GM18520 (cell line): Measurements from ENCODE around the gene NFIA.
"Not testable (repeated sequence)": the region's sequence is repeated elsewhere in the genome, so short reads cannot be mapped to it uniquely, and the experiment has no call there.

Experiments
- ATAC-seq: cut with Tn5 transposase; IDR thresholded peaks from one replicate; pipeline ENCODE4 v1.9.1; 2021; ENCODE audit not compliant: unreplicated experiment

The NFIA gene

GRCh38 chr1:61124696-61125095, 42.3 kb downstream of the NFIA start:
- ATAC-seq, result no peak

- ATAC-seq, result no peak
Measured at GRCh38 chr1:61125263-61125662, 42.9 kb downstream of the NFIA start.

- ATAC-seq, result no peak
Measured at GRCh38 chr1:61125895-61126294, 43.5 kb downstream of the NFIA start.

GRCh38 chr1:61126843-61127242, 44.5 kb downstream of the NFIA start:
- not testable (repeated sequence) for ATAC-seq

- no peak for ATAC-seq
Measured at GRCh38 chr1:61130338-61131000, 48.1 kb downstream of the NFIA start.

GRCh38 chr1:61131248-61131647, 48.9 kb downstream of the NFIA start:
- ATAC-seq, result no peak

- ATAC-seq, result no peak
Measured at GRCh38 chr1:61131716-61132115, 49.4 kb downstream of the NFIA start.

GRCh38 chr1:61132176-61132638, 49.8 kb downstream of the NFIA start:
- ATAC-seq, result no peak

- ATAC-seq, result no peak
Measured at GRCh38 chr1:61132645-61133334, 50.4 kb downstream of the NFIA start.

GRCh38 chr1:61133335-61134019, 51.1 kb downstream of the NFIA start:
- no peak for ATAC-seq

- ATAC-seq, result no peak
Measured at GRCh38 chr1:61135291-61135690, 52.9 kb downstream of the NFIA start.

- no peak for ATAC-seq
Measured at GRCh38 chr1:61138305-61138704, 55.9 kb downstream of the NFIA start.

GRCh38 chr1:61138921-61139774, 56.8 kb downstream of the NFIA start:
- ATAC-seq, result no peak

GRCh38 chr1:61139775-61140549, 57.6 kb downstream of the NFIA start:
- ATAC-seq, result no peak

GRCh38 chr1:61140778-61141177, 58.4 kb downstream of the NFIA start:
- no peak for ATAC-seq

- ATAC-seq, result no peak
Measured at GRCh38 chr1:61141288-61142042, 59.1 kb downstream of the NFIA start.

- ATAC-seq, result no peak
Measured at GRCh38 chr1:61142043-61142440, 59.7 kb downstream of the NFIA start.

- no peak for ATAC-seq
Measured at GRCh38 chr1:61142726-61143500, 60.6 kb downstream of the NFIA start.
